PC-3 (cell line): ENCODE data around the gene PRDM10. TPM values are rescaled to one million over a fixed set of nuclear protein-coding genes. Genes with fewer than 3 reads are reported as not detected.
A peak's percentile ranks its signal among the peaks of the same experiment; 100 is the strongest.

Source experiments
- ATAC-seq: fragments of 200-7000 bp; cut with Tn5 transposase; 2 replicates; pipeline ENCODE4 v1.9.1; 2020; ENCODE audit warnings: mild to moderate bottlenecking, moderate library complexity
- BruUV-seq: library from RNA; stranded (reverse); fragments of 400-500 nt; replicated peaks from 2 replicates; lab custom pipeline; 2021; lab: Mats Ljungman, UMichigan
- CTCF ChIA-PET: fragments of 300-600 bp; sonication (Branson Sonifier 250); formaldehyde crosslinking; loops from one replicate; lab custom pipeline; 2022; ENCODE audit warnings: antibody characterized with exemption; lab: Charles Lee
- POLR2A ChIA-PET: fragments of 300-600 bp; sonication (Branson Sonifier 250); formaldehyde crosslinking; loops from one replicate; lab custom pipeline; 2022; ENCODE audit warnings: antibody characterized with exemption; ENCODE audit not compliant: unreplicated experiment; lab: Charles Lee
- DNase-seq: peaks from one replicate; pipeline ENCODE4 v3.0.0-alpha.2; 2015
- H2AFZ ChIP-seq: fragments of 300-600 bp; sonication (generic); 2 replicates; pipeline ENCODE4 v1.6.0; 2016; ENCODE audit warnings: antibody characterized with exemption, low read length
- H3F3A ChIP-seq: fragments of 300-600 bp; sonication (generic); one replicate; pipeline ENCODE4 v1.6.0; 2017; ENCODE audit warnings: antibody characterized with exemption, low read length, control low read depth, mild to moderate bottlenecking; ENCODE audit not compliant: unreplicated experiment
- H3K27ac ChIP-seq: fragments of 300-600 bp; sonication (generic); 2 replicates; pipeline ENCODE4 v1.5.1; 2016; ENCODE audit warnings: mild to moderate bottlenecking, low read length
- H3K27me3 ChIP-seq: fragments of 300-600 bp; sonication (generic); 2 replicates; pipeline ENCODE4 v1.6.1; 2016; ENCODE audit warnings: low read length, mixed read lengths
- H3K36me3 ChIP-seq: fragments of 300-600 bp; sonication (generic); 2 replicates; pipeline ENCODE4 v1.6.1; 2016; ENCODE audit warnings: low read depth, mixed run types, low read length, mixed read lengths
- H3K4me1 ChIP-seq: fragments of 300-600 bp; sonication (generic); 2 replicates; pipeline ENCODE4 v1.5.1; 2016; ENCODE audit warnings: low read length; ENCODE audit not compliant: insufficient read depth
- H3K4me2 ChIP-seq: fragments of 300-600 bp; sonication (generic); 2 replicates; pipeline ENCODE4 v1.6.0; 2016; ENCODE audit warnings: low read length
- H3K4me3 ChIP-seq: fragments of 300-600 bp; sonication (generic); 2 replicates; pipeline ENCODE4 v1.5.1; 2016; ENCODE audit warnings: mild to moderate bottlenecking, low read length, mixed read lengths
- H3K79me2 ChIP-seq: fragments of 300-600 bp; sonication (generic); 2 replicates; pipeline ENCODE4 v1.6.1; 2017; ENCODE audit warnings: low read length, mixed read lengths
- H3K9ac ChIP-seq: fragments of 300-600 bp; sonication (generic); 2 replicates; pipeline ENCODE4 v1.6.0; 2016; ENCODE audit warnings: mild to moderate bottlenecking, low read length
- H3K9me2 ChIP-seq: fragments of 300-600 bp; sonication (generic); replicated peaks from 2 replicates; pipeline ENCODE4 v1.6.1; 2016; ENCODE audit warnings: mixed run types, low read length, mixed read lengths
- H3K9me3 ChIP-seq: fragments of 300-600 bp; sonication (generic); 2 replicates; pipeline ENCODE4 v1.6.1; 2016; ENCODE audit warnings: low read length, mixed read lengths
- H4K20me1 ChIP-seq: fragments of 300-600 bp; sonication (generic); 2 replicates; pipeline ENCODE4 v1.6.1; 2016; ENCODE audit warnings: low read length, mixed read lengths
- EZH2 ChIP-seq: fragments of 300-600 bp; sonication (generic); IDR thresholded peaks from one replicate; pipeline ENCODE4 v1.6.1; 2017; ENCODE audit warnings: antibody characterized with exemption, mild to moderate bottlenecking, low read length; ENCODE audit not compliant: unreplicated experiment
- EZH2phosphoT487 ChIP-seq: fragments of 300-600 bp; sonication (generic); IDR thresholded peaks from 2 replicates; pipeline ENCODE4 v1.6.1; 2018; ENCODE audit warnings: mild to moderate bottlenecking, antibody characterized with exemption, low read length, borderline replicate concordance
- intact Hi-C: fragments of 100-400 bp; cut with micrococcal nuclease; formaldehyde crosslinking; loops from 2 replicates; pipeline ENCODE4 v1.9.0; 2023
- total RNA-seq: library from RNA; depleted of rRNA; stranded (reverse); fragments of >200 nt; gene quantifications from 2 replicates; pipeline ENCODE4 v1.2.3, GENCODE V29; 2014
- TF ChIP-seq, protein P1 (sequence below): fragments of 300-600 bp; sonication (generic); conservative IDR thresholded peaks from 2 replicates; pipeline ENCODE4 v1.5.1; 2017; ENCODE audit warnings: antibody characterized with exemption, low read depth, mild to moderate bottlenecking, low read length

The PRDM10 gene
- total RNA-seq, 1 experiment from 2014 or later, result 7.3 TPM

DNA sequence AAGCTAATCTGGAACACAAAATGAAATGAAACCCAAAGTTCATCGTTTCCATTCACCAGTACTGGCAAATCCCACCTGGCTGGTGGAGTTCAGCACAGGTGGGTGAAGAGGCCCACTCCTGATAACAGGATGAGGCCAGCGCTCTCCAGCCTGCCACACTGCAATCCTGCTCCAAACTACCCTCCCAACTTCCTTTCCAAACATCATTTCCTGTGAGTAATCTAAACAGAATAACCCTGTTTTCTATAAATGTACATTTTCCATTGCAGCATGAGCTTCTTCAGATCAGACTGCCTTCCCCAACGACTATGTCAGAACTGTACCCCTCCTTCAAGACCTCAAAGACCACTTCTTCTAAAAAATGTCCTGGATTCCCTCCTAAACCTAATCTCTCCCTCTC is 91.3 kb downstream of the PRDM10 start:
- POLR2A ChIA-PET, result no interaction called here
- Histone ChIP-seq H3K27me3 (no peaks in the 10 kb centered on the region), H3K9me3 (no peaks in the 10 kb centered on the region), H2AFZ (peak overlapping the region; percentile 22), H3K36me3 (peaks cover 3% of the 10 kb centered on the region; the same call in 1 of the 2 replicates), H3F3A (no peaks in the 10 kb centered on the region), H3K4me1 (peaks cover 9% of the 10 kb centered on the region), H3K79me2 (no peaks in the 10 kb centered on the region), H3K4me2 (peak overlapping the region; percentile 18; the same call in 1 of the 2 replicates), H3K9ac (0 out of 2 replicates have a peak overlapping the region, but pooled peaks have one; percentile 6), H3K27ac (peak overlapping the region; percentile 28), H4K20me1 (no peaks in the 10 kb centered on the region), H3K9me2 (no peaks in the 10 kb centered on the region), H3K4me3 (no peak overlapping the region)
- intact Hi-C loops, result no loop called here
- TF ChIP-seq EZH2phosphoT487 (no peak), EZH2 (no peak)
- TF ChIP-seq, protein P1, sequence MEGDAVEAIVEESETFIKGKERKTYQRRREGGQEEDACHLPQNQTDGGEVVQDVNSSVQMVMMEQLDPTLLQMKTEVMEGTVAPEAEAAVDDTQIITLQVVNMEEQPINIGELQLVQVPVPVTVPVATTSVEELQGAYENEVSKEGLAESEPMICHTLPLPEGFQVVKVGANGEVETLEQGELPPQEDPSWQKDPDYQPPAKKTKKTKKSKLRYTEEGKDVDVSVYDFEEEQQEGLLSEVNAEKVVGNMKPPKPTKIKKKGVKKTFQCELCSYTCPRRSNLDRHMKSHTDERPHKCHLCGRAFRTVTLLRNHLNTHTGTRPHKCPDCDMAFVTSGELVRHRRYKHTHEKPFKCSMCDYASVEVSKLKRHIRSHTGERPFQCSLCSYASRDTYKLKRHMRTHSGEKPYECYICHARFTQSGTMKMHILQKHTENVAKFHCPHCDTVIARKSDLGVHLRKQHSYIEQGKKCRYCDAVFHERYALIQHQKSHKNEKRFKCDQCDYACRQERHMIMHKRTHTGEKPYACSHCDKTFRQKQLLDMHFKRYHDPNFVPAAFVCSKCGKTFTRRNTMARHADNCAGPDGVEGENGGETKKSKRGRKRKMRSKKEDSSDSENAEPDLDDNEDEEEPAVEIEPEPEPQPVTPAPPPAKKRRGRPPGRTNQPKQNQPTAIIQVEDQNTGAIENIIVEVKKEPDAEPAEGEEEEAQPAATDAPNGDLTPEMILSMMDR, result no peak
- CTCF ChIA-PET, result interaction anchor here (0.6 to 1.0 kb wide), 2 partner anchors 143 to 221 kb away, joined by 3 to 5 read pairs; no protein-coding TSS in a partner anchor
- peak; percentile 95 for ATAC-seq
- peak; percentile 43 for DNase-seq
- no TSS peak for BruUV-seq

DNA sequence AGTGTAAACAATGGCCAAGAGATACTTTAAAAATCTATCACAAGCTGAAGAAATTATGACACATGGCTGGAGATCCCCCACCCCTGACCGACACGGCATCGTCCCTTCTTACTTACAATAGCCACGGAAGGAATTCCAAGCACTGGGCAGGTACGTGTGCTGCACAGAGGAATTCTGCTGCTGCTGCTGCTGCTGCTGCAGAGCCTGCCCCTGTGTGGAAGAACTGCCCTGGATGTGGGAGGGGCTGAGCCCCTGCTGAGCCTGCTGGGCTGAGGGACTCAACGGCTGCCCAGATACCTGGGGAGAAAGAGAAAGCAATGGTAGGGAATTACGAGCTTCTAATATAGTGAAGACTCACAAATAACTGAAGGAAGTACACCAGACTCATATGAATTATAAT is 92.3 kb downstream of the PRDM10 start:
- CTCF ChIA-PET, result no interaction called here
- intact Hi-C loops, result no loop called here
- no TSS peak for BruUV-seq
- Histone ChIP-seq H3K4me1 (peaks cover 9% of the 10 kb centered on the region), H3K27ac (no peak overlapping the region), H3K27me3 (no peaks in the 10 kb centered on the region), H3K9me2 (no peaks in the 10 kb centered on the region), H2AFZ (no peak overlapping the region), H3K4me2 (no peak overlapping the region), H3K4me3 (no peak overlapping the region), H3K9ac (no peak overlapping the region), H3F3A (no peaks in the 10 kb centered on the region), H3K9me3 (no peaks in the 10 kb centered on the region), H3K79me2 (no peaks in the 10 kb centered on the region), H4K20me1 (no peaks in the 10 kb centered on the region), H3K36me3 (peaks cover 3% of the 10 kb centered on the region; the same call in 1 of the 2 replicates)
- DNase-seq, result no peak
- POLR2A ChIA-PET, result no interaction called here
- TF ChIP-seq EZH2, result no peak
- no peak for TF ChIP-seq EZH2phosphoT487
- ATAC-seq, result no peak

DNA sequence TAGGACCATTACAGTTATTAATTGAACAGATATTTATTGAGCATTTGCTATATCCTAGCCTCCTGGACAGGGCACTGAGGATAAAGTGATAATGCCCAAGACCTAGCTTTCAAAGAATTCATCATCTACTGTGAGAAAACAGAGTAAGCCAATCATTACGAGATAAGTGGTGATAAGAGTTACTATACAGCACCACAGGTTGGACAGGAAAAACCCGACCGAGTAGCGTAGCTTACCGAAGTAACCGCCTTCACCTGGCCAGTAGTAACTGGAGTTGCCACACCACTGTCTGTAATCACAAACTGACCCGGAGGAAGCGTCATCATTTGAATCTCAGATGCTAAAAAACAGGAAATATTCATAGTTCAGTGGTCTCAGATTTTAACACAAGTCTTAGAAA is 97.2 kb downstream of the PRDM10 start:
- CTCF ChIA-PET, result no interaction called here
- no peak for ATAC-seq

More for the DNA sequence above, 97.2 kb downstream of the PRDM10 start:
- Histone ChIP-seq H4K20me1 (no peaks in the 10 kb centered on the region), H3F3A (no peaks in the 10 kb centered on the region), H2AFZ (no peak overlapping the region), H3K9me2 (no peaks in the 10 kb centered on the region), H3K4me2 (no peak overlapping the region), H3K36me3 (peaks cover 3% of the 10 kb centered on the region; the same call in 1 of the 2 replicates), H3K9ac (no peak overlapping the region), H3K9me3 (no peaks in the 10 kb centered on the region), H3K27ac (no peak overlapping the region), H3K79me2 (no peaks in the 10 kb centered on the region), H3K4me3 (no peak overlapping the region), H3K27me3 (no peaks in the 10 kb centered on the region), H3K4me1 (no peaks in the 10 kb centered on the region)
- TF ChIP-seq, protein P1, result no peak
- TF ChIP-seq EZH2, result no peak
- no peak for TF ChIP-seq EZH2phosphoT487
- no peak for DNase-seq
- BruUV-seq, result no TSS peak
- intact Hi-C loops, result no loop called here
- POLR2A ChIA-PET, result no interaction called here
